CD4-positive, alpha-beta T cell treated with Interleukin-17A for 1 hour (primary cell): ENCODE data around the gene CPA4.

ENCODE experiments used
- DNase-seq: peaks from one replicate; pipeline ENCODE4 v3.0.0-alpha.2; 2020

The CPA4 gene

DNA sequence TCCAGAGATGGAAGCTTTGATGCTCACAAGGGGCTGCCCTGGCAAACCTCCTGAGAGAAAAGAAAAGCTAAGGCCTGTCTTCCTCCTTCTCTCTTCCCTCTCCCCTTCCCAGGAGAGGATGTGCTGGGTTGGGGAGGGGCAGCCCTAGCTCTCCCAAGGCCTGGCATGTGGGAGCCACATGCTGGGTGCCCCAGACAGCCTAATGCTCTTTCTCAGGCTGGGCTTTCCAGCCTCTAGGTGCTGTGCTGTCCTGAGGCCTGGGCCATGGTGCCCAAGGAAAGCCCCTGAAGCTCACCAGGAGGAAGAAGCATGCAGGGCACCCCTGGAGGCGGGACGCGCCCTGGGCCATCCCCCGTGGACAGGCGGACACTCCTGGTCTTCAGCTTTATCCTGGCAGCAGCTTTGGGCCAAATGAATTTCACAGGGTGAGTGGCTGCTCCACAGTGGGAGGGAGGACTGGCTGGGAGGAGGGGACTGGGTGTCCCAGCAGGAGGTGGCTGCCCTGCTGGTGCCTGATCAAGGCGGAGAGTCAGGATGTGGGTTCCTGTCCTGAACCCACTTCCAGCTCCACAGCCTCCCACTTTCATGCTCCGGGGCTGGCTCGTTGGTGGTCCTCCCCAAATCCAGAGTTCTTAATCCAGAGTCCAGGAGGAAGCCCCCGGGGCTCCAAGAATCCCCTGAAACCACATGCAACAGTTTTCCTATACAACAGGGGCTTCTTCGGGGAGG, 53.4 kb downstream of the CPA4 start:
- no peak for DNase-seq

DNA sequence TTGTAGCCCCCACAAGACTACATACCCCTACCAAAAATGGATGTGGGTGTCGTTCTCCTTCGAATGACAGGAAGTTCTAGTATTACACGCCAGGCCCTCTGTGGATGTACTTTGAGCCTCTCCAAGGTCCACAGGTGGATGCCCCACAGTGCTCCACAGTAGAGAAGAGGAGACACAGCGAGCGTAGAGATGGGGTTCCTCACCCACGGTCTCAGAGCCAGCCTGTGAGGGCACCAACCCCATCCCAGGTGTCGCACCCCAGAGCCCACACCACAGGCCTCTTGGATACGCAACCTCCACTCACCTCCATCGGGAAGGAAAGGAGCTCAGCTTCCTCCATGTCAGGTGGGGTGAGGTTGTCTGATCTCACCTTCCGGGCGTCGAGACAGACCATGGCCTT, 54.0 kb downstream of the CPA4 start:
- no peak for DNase-seq

- DNase-seq: no peak
Measured at GRCh38 chr7:130349911-130350782, 57.2 kb downstream of the CPA4 start.

- no peak for DNase-seq
Measured at GRCh38 chr7:130350945-130351790, 58.2 kb downstream of the CPA4 start.

GRCh38 chr7:130351791-130352090, 58.8 kb downstream of the CPA4 start:
- DNase-seq: no peak

- no peak for DNase-seq
Measured at GRCh38 chr7:130352194-130353074, 59.5 kb downstream of the CPA4 start.

DNA sequence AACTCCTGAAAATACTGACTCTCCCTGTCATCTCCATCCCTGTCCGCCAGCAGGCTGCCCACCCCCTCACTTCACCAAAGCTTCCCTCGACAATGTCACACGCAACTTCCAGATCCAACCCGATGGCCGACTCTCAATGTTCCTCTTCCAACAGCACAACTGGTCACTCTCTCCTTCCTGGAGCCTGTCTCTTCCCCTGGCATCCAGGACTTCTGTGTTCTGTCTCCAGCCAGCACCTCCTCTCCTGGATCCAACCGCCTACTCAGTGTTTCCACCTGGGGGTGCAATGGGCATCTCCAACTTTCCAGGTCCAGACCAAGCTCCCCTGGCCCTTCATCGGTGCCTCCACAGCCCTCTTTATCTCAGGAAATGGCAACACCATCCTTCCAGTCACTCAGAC, 60.2 kb downstream of the CPA4 start:
- no peak for DNase-seq

DNA sequence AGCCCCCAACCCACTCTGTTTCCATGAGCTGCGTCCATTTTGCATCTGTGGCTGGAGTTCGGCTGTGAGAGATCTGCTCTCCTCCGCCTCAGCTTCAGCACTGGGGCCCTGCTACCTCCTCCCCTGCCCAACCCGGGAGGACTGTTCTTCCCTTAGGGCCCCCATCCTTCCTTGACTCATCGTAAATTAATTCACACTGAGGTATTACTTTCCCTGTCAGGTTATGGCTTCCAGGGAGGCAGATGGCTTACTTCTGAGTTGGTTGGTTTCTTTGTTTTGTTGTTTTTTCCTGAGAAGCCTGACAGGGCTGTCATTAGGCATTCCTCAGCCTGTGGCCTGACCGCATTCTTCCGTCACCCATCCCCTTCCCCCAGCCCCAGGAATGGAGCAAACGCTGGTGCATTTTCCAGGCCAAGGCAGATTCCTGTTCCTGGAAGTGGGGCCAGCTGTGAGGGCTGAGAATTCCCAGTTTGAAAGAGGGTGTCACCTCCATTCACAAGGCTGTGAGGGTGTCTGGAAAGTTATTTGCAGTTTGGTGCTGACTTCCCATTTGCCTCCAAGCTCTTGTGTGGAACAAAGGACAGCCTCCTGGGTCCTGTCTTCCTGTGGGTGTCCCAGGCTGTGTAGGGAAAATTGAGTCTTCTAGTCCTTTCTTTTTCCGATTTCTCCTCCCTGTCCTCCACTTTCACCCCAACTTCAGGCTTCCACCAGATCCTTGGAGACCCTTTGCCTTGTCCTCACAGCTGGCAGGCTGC, 63.3 kb downstream of the CPA4 start:
- DNase-seq: no peak

DNA sequence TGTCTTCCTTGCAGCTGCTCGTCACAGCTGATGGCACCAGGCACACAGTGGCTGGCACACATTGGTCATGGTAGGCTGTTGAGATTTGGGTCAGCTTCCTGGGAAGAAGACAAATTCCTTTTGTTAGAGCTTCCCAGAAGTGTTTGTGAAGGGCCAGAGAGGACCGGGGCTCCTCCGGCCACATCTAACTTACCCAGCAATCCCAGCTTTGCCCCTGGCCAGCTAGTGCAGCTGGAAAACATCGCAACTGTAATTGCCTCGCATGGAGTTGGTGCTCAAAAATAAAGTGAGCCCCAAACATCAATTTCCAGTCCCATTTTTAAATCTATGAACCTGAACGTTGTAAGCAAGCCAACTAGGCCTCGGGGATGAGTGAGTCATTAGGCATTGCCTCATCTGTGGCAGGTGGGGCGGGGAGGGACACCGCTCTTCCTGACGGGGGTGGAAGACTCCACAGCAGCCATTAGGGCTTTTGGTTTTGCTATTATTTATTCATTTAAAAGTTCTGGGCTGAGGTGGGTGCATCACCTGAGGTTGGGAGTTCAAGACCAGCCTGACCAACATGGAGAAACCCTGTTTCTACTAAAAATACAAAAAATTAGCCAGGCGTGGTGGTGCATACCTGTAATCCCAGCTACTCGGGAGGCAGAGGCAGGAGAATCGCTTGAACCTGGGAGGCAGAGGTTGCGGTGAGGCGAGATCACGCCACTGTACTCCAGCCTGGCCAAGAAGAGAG, 64.1 kb downstream of the CPA4 start:
- DNase-seq: no peak

- DNase-seq: no peak
Measured at GRCh38 chr7:130358471-130358870, 65.5 kb downstream of the CPA4 start.

GRCh38 chr7:130359276-130359857, 66.4 kb downstream of the CPA4 start:
- no peak for DNase-seq

GRCh38 chr7:130360518-130360917, 67.6 kb downstream of the CPA4 start:
- DNase-seq: no peak

GRCh38 chr7:130361681-130362080, 68.7 kb downstream of the CPA4 start:
- no peak for DNase-seq

DNA sequence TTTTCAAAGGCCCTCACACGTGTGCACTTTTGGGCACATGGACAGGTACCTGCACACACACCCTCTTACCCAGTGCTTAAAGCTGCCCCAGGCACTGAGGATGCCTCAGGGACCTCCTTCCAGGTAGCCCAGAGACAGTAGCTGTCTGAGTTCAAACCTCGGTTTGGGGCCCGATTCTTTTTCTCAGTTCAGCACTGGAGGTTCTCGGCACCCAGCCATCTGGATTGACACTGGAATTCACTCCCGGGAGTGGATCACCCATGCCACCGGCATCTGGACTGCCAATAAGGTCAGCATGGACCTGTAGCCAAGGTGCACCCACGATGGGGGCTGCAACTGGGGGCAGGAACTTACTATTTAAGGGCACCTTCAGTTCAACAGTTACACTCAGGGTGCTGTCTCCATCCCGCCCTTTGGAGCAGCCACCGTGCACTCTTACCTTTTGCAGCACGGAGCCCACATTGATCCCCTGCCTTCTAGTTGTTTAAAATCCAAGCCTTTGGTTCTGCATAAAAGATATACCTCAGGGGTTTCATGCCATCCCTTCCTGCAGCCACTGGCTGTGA, 69.4 kb downstream of the CPA4 start:
- no peak for DNase-seq

DNA sequence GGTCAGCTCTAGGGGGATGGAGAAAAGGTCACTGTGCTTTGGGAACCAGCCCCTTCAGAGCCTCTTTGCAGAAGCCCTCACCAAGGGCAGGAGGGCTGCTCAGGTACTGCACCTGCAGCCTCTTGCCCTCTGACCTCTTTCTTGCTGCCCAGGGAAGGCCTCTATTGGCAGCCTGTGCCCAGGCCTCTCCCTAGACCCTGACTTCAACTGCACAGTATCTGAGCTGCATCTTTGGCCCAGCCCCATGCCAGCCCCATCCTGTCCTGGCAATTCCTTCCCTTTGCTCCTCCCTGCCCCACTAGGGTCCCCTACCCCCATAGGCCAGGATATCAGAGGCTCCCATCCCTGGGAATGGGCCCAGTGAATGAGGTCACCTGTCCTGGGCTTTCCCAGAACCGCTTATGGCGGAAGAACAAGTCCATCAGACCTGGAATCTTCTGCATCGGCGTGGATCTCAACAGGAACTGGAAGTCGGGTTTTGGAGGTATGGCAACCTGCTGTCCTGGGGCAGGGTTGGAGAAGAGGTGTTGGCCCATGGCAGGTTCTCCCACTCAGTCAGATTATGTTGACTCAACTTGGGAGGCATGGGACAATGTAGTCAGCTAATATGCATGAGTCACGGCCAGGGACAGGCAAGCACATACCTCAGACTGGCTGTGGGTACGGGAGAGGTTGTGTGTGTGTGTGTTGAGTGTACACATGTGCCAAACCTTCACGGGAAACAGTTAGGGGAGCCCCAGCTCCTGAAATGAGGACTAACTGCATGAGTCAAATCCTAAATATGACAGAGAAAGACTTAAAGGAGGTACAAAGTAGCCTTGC, 70.3 kb downstream of the CPA4 start:
- DNase-seq: no peak

DNA sequence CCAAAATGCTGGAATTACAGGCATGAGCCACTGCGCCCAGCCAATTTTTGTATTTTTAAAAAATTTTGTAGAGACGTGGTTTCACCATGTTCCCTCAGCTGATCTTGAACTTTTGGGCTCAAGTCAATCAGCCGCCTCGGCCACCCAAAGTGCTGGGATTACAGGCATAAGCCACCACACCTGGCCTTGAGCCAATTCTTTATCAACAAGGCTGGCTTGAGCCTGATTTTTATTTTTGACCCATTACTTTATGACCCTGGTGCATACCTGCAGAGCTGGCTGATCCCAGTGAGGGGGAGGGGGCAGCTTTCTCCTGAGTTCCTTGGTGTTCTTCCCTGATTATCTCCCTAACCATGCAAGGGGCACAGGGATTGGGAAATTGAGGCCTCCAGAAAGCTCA, 71.5 kb downstream of the CPA4 start:
- DNase-seq: no peak

- no peak for DNase-seq
Measured at GRCh38 chr7:130365088-130365487, 72.1 kb downstream of the CPA4 start.

DNA sequence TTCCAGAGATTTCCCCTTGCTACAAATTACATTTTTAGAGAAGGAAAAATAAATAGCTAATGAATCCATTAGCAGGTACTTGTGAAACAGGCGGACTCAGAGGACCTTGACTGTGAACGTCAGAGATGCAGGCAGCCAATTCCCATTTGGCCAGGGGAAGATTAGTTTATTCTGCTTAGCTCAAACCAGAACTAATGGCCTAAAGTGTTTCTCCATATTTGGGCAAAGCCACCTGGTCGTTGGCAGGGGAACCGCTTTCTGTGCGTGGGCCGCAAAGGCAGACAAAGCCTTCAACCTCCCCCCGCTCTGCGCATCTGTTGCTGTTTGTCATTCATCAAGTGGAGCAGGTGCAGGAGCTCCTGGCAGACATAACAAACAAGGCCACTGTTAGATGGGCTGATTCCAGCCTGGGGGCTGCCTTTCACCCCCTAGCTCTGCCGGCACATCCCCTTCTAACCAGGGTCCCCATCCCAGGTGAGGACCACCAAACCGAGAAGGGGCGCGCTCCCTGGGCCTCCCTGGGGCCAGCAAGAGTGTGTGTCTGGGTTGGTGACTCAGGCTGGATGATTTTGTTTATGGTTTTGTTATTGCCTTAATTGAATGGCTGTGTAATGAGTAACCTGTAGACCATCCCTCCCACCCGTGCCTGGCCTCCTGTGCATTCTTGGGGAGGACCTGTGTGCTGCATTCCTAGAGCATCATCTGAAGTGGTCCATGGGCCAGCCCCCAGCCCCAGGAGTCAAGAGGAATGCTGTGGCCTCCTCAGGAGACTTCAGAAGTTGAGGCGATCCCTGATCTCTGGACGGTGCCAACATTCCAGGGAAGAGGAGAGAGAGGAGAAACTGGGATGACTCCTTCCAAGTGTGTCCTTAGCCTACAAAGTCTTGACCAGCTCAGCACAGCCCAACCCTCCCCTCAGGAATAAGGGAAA, 72.8 kb downstream of the CPA4 start:
- no peak for DNase-seq
